ENCODE measurements around the gene PMM2.
"Not testable (repeated sequence)": the region's sequence is repeated elsewhere in the genome, so short reads cannot be mapped to it uniquely, and the experiment has no call there.

Gene PMM2

GRCh38 chr16:8797364-8798173 is at the start of gene PMM2, which contains the start of gene TMEM186:
PMM2 (plus strand) TSS chr16:8797839; CDS start chr16:8797883, 44 bp downstream.
TMEM186 (minus strand) TSS chr16:8797639; CDS start chr16:8797614, 25 bp downstream.
- Histone ChIP-seq H3K36me3 (ENCODE audit: control insufficient read depth in 2 of 2, insufficient read depth in 2 of 2, low read length in 2 of 2) (peaks cover 4 to 8% of the 10 kb centered on the region in 2 donors), H3K9ac (ENCODE audit: low read length in 2 of 2) (peak within 1 kb of the TSS; percentile 85 to 91), H3K9me3 (ENCODE audit: control insufficient read depth in 2 of 2, low read length in 2 of 2) (no peaks in the 10 kb centered on the region), H3K4me3 (ENCODE audit: low read length in 2 of 2) (peak within 1 kb of the TSS; percentile 90 to 98), H3K4me1 (ENCODE audit: control insufficient read depth, insufficient read depth, low read length) (peaks cover 26% of the 10 kb centered on the region), H3K27me3 (ENCODE audit: control insufficient read depth in 1 of 2, insufficient read depth in 2 of 2, low read length in 2 of 2) (no peaks in the 10 kb centered on the region), H3K27ac (ENCODE audit: low read length) (peak within 1 kb of the TSS; percentile 70)

DNA sequence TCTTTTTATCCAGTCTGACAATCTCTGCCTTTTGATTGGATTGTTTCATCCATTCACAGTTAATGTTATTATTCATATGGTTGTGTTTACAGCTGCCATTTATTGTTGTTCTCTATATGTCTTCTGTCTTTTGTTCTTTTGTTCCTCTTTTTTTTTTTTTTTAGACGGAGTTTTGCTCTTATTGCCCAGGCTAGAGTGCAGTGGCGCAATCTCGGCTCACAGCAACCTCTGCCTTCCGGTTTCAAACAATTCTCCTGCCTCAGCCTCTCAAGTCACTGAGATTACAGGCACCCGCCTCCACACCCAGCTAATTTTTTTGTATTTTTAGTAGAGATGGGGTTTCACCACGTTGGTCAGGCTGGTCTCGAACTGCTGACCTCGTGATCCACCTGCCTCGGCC is 48.7 kb upstream of the PMM2 start:
- not testable (repeated sequence) for H3K4me3 ChIP-seq (ENCODE audit: low read length in 2 of 2); H3K27me3 ChIP-seq (ENCODE audit: control insufficient read depth in 1 of 2, insufficient read depth in 2 of 2, low read length in 2 of 2); H3K36me3 ChIP-seq (ENCODE audit: control insufficient read depth in 2 of 2, insufficient read depth in 2 of 2, low read length in 2 of 2); H3K9me3 ChIP-seq (ENCODE audit: control insufficient read depth in 2 of 2, low read length in 2 of 2); H3K4me1 ChIP-seq (ENCODE audit: control insufficient read depth, insufficient read depth, low read length); H3K27ac ChIP-seq (ENCODE audit: low read length); H3K9ac ChIP-seq (ENCODE audit: low read length in 2 of 2)

- Histone ChIP-seq H3K4me3 (ENCODE audit: low read length in 2 of 2) (no peak overlapping the region), H3K9ac (ENCODE audit: low read length in 2 of 2) (no peak overlapping the region), H3K4me1 (ENCODE audit: control insufficient read depth, insufficient read depth, low read length) (no peaks in the 10 kb centered on the region), H3K27me3 (ENCODE audit: control insufficient read depth in 1 of 2, insufficient read depth in 2 of 2, low read length in 2 of 2) (no peaks in the 10 kb centered on the region), H3K36me3 (ENCODE audit: control insufficient read depth in 2 of 2, insufficient read depth in 2 of 2, low read length in 2 of 2) (peaks cover 0 to 3% of the 10 kb centered on the region in 2 donors), H3K27ac (ENCODE audit: low read length) (no peak overlapping the region), H3K9me3 (ENCODE audit: control insufficient read depth in 2 of 2, low read length in 2 of 2) (no peaks in the 10 kb centered on the region)
Observed at GRCh38 chr16:8751481-8752311, 45.9 kb upstream of the PMM2 start.

DNA sequence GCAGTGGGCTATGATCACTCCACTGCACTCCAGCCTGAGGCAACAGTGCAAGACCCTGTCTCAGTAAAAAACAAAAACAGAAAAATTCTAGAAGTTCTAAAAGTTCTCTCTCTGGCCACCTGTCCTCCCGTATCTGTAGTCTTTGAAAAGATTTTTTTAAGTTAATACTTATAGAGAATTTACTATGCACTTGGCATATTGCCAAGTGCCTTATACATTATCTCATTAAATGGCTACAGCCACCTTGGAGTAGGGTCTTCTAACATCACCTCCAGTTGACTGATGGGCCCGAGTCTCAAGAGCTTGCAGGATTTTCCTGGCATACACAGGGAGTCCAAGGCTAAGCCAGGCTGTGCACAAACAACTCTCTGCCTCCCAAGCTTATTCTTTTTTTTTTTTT is 44.9 kb upstream of the PMM2 start:
- Histone ChIP-seq H3K27me3 (ENCODE audit: control insufficient read depth in 1 of 2, insufficient read depth in 2 of 2, low read length in 2 of 2) (no peaks in the 10 kb centered on the region), H3K9me3 (ENCODE audit: control insufficient read depth in 2 of 2, low read length in 2 of 2) (no peaks in the 10 kb centered on the region), H3K27ac (ENCODE audit: low read length) (no peak overlapping the region), H3K4me3 (ENCODE audit: low read length in 2 of 2) (no peak overlapping the region), H3K9ac (ENCODE audit: low read length in 2 of 2) (no peak overlapping the region), H3K36me3 (ENCODE audit: control insufficient read depth in 2 of 2, insufficient read depth in 2 of 2, low read length in 2 of 2) (peaks cover 2% of the 10 kb centered on the region in 2 donors), H3K4me1 (ENCODE audit: control insufficient read depth, insufficient read depth, low read length) (no peaks in the 10 kb centered on the region)

DNA sequence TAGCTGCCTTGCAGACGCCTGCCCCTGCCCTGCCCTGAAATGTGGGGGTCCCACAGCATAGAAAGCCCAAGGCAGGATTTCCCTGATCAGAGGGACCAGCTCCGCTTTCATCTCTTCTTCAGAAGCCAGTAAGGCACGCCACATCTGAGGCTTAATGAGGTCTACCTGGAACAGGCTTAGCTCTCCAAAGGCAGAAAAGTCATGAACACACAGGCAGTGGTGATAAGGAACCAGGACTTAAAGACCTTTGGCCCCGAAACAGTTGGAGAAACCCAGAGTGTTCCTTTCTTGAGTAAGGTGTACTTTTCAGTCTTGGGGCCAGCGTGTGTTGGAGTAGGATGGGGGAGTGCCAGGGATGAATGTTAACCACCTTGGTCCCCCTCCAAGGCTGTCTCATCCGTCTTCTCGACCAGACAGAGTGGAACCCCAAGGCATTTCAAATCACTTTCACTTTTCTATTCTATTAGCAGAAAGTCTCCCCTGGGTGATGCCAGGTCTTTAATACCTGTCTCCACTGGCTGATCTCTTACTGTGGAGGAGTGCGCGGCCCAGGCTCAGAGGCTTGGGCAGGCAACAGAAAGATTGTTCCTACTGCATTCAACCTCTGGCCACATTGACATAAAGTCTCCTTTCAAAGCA is 44.1 kb upstream of the PMM2 start:
- Histone ChIP-seq H3K4me3 (ENCODE audit: low read length in 2 of 2) (no peak overlapping the region), H3K27me3 (ENCODE audit: control insufficient read depth in 1 of 2, insufficient read depth in 2 of 2, low read length in 2 of 2) (no peaks in the 10 kb centered on the region), H3K9ac (ENCODE audit: low read length in 2 of 2) (no peak overlapping the region), H3K36me3 (ENCODE audit: control insufficient read depth in 2 of 2, insufficient read depth in 2 of 2, low read length in 2 of 2) (peaks cover 2% of the 10 kb centered on the region in 2 donors), H3K4me1 (ENCODE audit: control insufficient read depth, insufficient read depth, low read length) (no peaks in the 10 kb centered on the region), H3K9me3 (ENCODE audit: control insufficient read depth in 2 of 2, low read length in 2 of 2) (no peaks in the 10 kb centered on the region), H3K27ac (ENCODE audit: low read length) (no peak overlapping the region)

GRCh38 chr16:8756755-8757154 is 40.9 kb upstream of the PMM2 start:
- Histone ChIP-seq H3K9me3 (ENCODE audit: control insufficient read depth in 2 of 2, low read length in 2 of 2) (no peaks in the 10 kb centered on the region), H3K36me3 (ENCODE audit: control insufficient read depth in 2 of 2, insufficient read depth in 2 of 2, low read length in 2 of 2) (peaks cover 2 to 6% of the 10 kb centered on the region in 2 donors), H3K9ac (ENCODE audit: low read length in 2 of 2) (no peak overlapping the region), H3K4me1 (ENCODE audit: control insufficient read depth, insufficient read depth, low read length) (no peaks in the 10 kb centered on the region), H3K27ac (ENCODE audit: low read length) (no peak overlapping the region), H3K4me3 (ENCODE audit: low read length in 2 of 2) (no peak overlapping the region), H3K27me3 (ENCODE audit: control insufficient read depth in 1 of 2, insufficient read depth in 2 of 2, low read length in 2 of 2) (no peaks in the 10 kb centered on the region)

- no peaks in the 10 kb centered on the region for H3K9me3 ChIP-seq (ENCODE audit: control insufficient read depth in 2 of 2, low read length in 2 of 2)
Observed at GRCh38 chr16:8758022-8758421, 39.6 kb upstream of the PMM2 start.

DNA sequence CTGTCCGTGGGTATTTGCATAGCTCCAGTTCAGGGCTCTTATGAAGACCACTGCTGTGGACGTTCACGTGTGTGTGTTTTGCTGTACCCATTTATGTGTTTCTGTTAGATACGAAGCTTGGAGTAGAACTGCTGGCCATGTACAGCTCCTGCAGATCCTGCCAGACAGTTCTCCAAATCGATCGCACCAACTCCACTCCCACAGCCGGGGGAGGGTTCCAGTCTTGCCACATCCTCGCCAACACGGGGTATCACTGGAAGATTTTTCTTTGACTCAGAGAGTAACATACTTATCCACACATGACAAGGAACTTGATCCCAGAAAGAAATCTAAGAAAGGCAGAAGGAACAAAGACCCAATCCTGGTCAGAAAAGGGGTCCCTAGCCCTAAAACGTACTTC is 37.6 kb upstream of the PMM2 start:
- H3K4me3 ChIP-seq (ENCODE audit: low read length in 2 of 2) = no peak overlapping the region
- no peaks in the 10 kb centered on the region for H3K9me3 ChIP-seq (ENCODE audit: control insufficient read depth in 2 of 2, low read length in 2 of 2)
- no peaks in the 10 kb centered on the region for H3K4me1 ChIP-seq (ENCODE audit: control insufficient read depth, insufficient read depth, low read length)
- H3K27ac ChIP-seq (ENCODE audit: low read length) = no peak overlapping the region
- H3K36me3 ChIP-seq (ENCODE audit: control insufficient read depth in 2 of 2, insufficient read depth in 2 of 2, low read length in 2 of 2) = peaks cover 2 to 9% of the 10 kb centered on the region in 2 donors
- no peak overlapping the region for H3K9ac ChIP-seq (ENCODE audit: low read length in 2 of 2)
- H3K27me3 ChIP-seq (ENCODE audit: control insufficient read depth in 1 of 2, insufficient read depth in 2 of 2, low read length in 2 of 2) = no peaks in the 10 kb centered on the region

More at GRCh38 chr16:8758022-8758421, 39.6 kb upstream of the PMM2 start:
- Histone ChIP-seq H3K4me3 (ENCODE audit: low read length in 2 of 2) (no peak overlapping the region), H3K36me3 (ENCODE audit: control insufficient read depth in 2 of 2, insufficient read depth in 2 of 2, low read length in 2 of 2) (peaks cover 2 to 9% of the 10 kb centered on the region in 2 donors), H3K27me3 (ENCODE audit: control insufficient read depth in 1 of 2, insufficient read depth in 2 of 2, low read length in 2 of 2) (no peaks in the 10 kb centered on the region), H3K9ac (ENCODE audit: low read length in 2 of 2) (no peak overlapping the region), H3K27ac (ENCODE audit: low read length) (no peak overlapping the region), H3K4me1 (ENCODE audit: control insufficient read depth, insufficient read depth, low read length) (no peaks in the 10 kb centered on the region)

- no peaks in the 10 kb centered on the region for H3K4me1 ChIP-seq (ENCODE audit: control insufficient read depth, insufficient read depth, low read length)
- no peak overlapping the region for H3K27ac ChIP-seq (ENCODE audit: low read length)
- H3K9ac ChIP-seq (ENCODE audit: low read length in 2 of 2) = no peak overlapping the region
- H3K9me3 ChIP-seq (ENCODE audit: control insufficient read depth in 2 of 2, low read length in 2 of 2) = no peaks in the 10 kb centered on the region
- peaks cover 2 to 9% of the 10 kb centered on the region in 2 donors for H3K36me3 ChIP-seq (ENCODE audit: control insufficient read depth in 2 of 2, insufficient read depth in 2 of 2, low read length in 2 of 2)
- H3K27me3 ChIP-seq (ENCODE audit: control insufficient read depth in 1 of 2, insufficient read depth in 2 of 2, low read length in 2 of 2) = no peaks in the 10 kb centered on the region
- H3K4me3 ChIP-seq (ENCODE audit: low read length in 2 of 2) = no peak overlapping the region
Observed at GRCh38 chr16:8761078-8761477, 36.6 kb upstream of the PMM2 start.

DNA sequence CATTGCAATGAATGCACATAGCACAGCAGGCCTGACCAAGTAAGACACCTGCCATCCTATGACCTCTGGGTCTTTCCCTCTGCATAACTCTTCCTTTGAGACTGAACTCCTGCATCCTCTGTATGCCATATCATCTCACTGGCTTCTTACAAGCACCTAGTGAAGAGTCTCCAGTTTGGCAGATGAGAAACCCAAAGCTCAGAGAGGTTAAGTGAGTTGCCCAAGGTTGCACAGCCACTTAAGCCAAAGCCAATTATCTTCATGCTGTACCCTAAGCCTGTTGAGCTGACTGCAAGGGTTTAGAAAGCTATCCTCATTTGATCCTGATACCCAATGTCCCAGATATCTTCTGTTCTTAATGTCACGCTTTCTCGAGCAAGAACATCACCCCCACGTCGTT is 35.4 kb upstream of the PMM2 start:
- H3K4me1 ChIP-seq (ENCODE audit: control insufficient read depth, insufficient read depth, low read length) = no peaks in the 10 kb centered on the region
- H3K9ac ChIP-seq (ENCODE audit: low read length in 2 of 2) = no peak overlapping the region
- no peaks in the 10 kb centered on the region for H3K27me3 ChIP-seq (ENCODE audit: control insufficient read depth in 1 of 2, insufficient read depth in 2 of 2, low read length in 2 of 2)
- no peak overlapping the region for H3K27ac ChIP-seq (ENCODE audit: low read length)
- H3K9me3 ChIP-seq (ENCODE audit: control insufficient read depth in 2 of 2, low read length in 2 of 2) = no peaks in the 10 kb centered on the region
- no peak overlapping the region for H3K4me3 ChIP-seq (ENCODE audit: low read length in 2 of 2)
- H3K36me3 ChIP-seq (ENCODE audit: control insufficient read depth in 2 of 2, insufficient read depth in 2 of 2, low read length in 2 of 2) = peaks cover 2 to 9% of the 10 kb centered on the region in 2 donors

Data from stomach smooth muscle (tissue), 2 donors.